Measurements from ENCODE around the gene SERPINE1.

DNA sequence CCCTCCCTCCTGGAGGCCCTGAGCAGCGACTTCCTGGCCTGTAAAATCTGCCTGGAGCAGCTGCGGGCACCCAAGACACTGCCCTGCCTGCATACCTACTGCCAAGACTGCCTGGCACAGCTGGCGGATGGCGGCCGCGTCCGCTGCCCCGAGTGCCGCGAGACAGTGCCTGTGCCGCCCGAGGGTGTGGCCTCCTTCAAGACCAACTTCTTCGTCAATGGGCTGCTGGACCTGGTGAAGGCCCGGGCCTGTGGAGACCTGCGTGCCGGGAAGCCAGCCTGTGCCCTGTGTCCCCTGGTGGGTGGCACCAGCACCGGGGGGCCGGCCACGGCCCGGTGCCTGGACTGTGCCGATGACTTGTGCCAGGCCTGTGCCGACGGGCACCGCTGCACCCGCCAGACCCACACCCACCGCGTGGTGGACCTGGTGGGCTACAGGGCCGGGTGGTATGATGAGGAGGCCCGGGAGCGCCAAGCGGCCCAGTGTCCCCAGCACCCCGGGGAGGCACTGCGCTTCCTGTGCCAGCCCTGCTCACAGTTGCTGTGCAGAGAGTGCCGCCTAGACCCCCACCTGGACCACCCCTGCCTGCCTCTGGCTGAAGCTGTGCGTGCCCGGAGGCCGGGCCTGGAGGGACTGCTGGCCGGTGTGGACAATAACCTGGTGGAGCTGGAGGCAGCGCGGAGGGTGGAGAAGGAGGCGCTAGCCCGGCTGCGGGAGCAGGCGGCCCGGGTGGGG is 39.4 kb upstream of the SERPINE1 start:
- no peak for TF ChIP-seq POLR2A (IDR thresholded peaks at IDR 0.05)
- TF ChIP-seq, protein P1, sequence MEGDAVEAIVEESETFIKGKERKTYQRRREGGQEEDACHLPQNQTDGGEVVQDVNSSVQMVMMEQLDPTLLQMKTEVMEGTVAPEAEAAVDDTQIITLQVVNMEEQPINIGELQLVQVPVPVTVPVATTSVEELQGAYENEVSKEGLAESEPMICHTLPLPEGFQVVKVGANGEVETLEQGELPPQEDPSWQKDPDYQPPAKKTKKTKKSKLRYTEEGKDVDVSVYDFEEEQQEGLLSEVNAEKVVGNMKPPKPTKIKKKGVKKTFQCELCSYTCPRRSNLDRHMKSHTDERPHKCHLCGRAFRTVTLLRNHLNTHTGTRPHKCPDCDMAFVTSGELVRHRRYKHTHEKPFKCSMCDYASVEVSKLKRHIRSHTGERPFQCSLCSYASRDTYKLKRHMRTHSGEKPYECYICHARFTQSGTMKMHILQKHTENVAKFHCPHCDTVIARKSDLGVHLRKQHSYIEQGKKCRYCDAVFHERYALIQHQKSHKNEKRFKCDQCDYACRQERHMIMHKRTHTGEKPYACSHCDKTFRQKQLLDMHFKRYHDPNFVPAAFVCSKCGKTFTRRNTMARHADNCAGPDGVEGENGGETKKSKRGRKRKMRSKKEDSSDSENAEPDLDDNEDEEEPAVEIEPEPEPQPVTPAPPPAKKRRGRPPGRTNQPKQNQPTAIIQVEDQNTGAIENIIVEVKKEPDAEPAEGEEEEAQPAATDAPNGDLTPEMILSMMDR (IDR thresholded peaks at IDR 0.05): no peak

All from Peyer's patch (tissue), 4 donors.